Left ventricle myocardium inferior (tissue), 1 donor: ENCODE results near the gene CRYBG1. TPM values are rescaled to one million over a fixed set of nuclear protein-coding genes. Genes with fewer than 3 reads are reported as not detected.

Source experiments
- DNase-seq: peaks from one replicate; pipeline ENCODE4 v3.0.0-alpha.2; 2020
- H3K27ac ChIP-seq: fragments of 200-600 bp; replicated peaks from 2 replicates; pipeline ENCODE4 v1.8.0; 2021
- H3K27me3 ChIP-seq: fragments of 200-600 bp; 2 replicates; pipeline ENCODE4 v1.8.0; 2021; ENCODE audit warnings: low read depth
- H3K36me3 ChIP-seq: fragments of 200-600 bp; 2 replicates; pipeline ENCODE4 v1.8.0; 2021
- H3K4me1 ChIP-seq: fragments of 200-600 bp; 2 replicates; pipeline ENCODE4 v1.8.0; 2021
- H3K4me3 ChIP-seq: fragments of 200-600 bp; 2 replicates; pipeline ENCODE4 v1.8.0; 2021; ENCODE audit warnings: mild to moderate bottlenecking, moderate library complexity
- H3K9me3 ChIP-seq: fragments of 200-600 bp; replicated peaks from 2 replicates; pipeline ENCODE4 v1.8.0; 2021
- intact Hi-C: fragments of 100-400 bp; cut with micrococcal nuclease; formaldehyde crosslinking; loops from one replicate; pipeline ENCODE4 v1.11.0; 2022
- total RNA-seq: library from RNA; stranded (reverse); fragmentation: NEBNext Ultra II Directional; extraction: Animal tissue kit (Norgen Biotek cat#: 25700); gene quantifications from one replicate; pipeline ENCODE4 v1.2.1, GENCODE V29; 2021
- TF ChIP-seq, protein P1 (sequence below): fragments of 200-600 bp; IDR thresholded peaks from 2 replicates; pipeline ENCODE4 v1.8.0; 2021; ENCODE audit warnings: antibody characterized with exemption, mild to moderate bottlenecking, borderline replicate concordance
- donor health status: DM: no; HTN: yes; CAD: no; lungs with severe emphysema.

CRYBG1 gene
- total RNA-seq, 1 donor from 2014 or later: 1.3 TPM

DNA sequence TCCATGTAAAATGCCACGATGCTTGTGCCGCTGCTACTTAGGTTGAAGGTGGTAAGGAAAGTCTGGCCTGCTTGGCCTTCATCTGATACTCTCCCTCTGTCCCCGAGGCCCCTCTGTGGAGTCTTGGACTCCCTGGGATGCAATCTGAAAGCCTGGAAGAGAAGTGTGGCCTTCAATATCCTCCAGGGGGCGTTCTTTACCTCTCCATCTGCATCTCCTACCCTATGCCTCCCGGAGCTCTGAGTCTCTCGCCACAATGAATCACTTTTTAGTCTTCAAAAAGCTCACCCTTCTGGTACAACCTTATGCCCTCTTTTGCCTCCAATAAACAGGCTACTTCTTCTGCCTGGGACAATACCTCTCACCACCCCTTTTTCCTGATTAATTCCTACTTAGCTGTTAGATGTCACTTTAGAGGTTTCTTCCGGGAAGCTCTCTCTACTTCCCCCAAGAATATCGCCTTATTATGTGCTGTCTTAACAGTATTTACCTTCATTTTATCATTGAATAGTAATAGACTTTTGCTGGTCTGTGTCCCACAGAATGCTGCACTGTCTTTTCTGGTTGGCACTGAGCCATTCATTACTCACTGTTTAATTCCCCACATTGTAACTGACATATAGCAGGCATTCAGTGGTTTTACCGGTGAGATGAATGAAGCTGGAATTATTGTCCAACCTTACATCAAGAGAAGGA is 21.0 kb upstream of the CRYBG1 start:
- Histone ChIP-seq H3K4me3 (no peak overlapping the region), H3K9me3 (no peaks in the 10 kb centered on the region), H3K36me3 (no peaks in the 10 kb centered on the region), H3K27ac (no peak overlapping the region), H3K4me1 (no peaks in the 10 kb centered on the region), H3K27me3 (no peaks in the 10 kb centered on the region)
- TF ChIP-seq, protein P1, sequence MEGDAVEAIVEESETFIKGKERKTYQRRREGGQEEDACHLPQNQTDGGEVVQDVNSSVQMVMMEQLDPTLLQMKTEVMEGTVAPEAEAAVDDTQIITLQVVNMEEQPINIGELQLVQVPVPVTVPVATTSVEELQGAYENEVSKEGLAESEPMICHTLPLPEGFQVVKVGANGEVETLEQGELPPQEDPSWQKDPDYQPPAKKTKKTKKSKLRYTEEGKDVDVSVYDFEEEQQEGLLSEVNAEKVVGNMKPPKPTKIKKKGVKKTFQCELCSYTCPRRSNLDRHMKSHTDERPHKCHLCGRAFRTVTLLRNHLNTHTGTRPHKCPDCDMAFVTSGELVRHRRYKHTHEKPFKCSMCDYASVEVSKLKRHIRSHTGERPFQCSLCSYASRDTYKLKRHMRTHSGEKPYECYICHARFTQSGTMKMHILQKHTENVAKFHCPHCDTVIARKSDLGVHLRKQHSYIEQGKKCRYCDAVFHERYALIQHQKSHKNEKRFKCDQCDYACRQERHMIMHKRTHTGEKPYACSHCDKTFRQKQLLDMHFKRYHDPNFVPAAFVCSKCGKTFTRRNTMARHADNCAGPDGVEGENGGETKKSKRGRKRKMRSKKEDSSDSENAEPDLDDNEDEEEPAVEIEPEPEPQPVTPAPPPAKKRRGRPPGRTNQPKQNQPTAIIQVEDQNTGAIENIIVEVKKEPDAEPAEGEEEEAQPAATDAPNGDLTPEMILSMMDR: peak; percentile 78
- no peak for DNase-seq
- intact Hi-C loops: loop anchor here (10.0 kb wide), 1 partner anchor 225 kb away; no protein-coding TSS in a partner anchor

DNA sequence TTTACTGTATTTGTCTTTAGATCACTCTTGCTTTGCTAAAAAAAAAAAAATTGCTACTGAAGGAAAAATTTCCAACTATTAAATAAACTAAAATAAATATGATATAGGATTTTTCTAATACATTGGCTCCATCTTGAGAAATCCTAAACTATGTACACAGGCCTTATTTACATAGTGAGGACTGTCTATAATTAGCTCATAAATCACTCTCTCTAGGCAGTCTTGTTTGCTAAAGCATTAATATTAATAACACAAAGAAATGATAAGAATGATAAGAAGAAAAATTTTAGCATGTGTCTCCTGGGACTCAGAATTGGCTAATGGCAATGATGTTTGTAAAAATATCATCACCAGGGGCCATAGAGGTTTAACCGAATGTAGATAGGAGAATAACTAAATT is 13.3 kb upstream of the CRYBG1 start:
- no peak overlapping the region for H3K27ac ChIP-seq
- no peaks in the 10 kb centered on the region for H3K36me3 ChIP-seq
- no peak for DNase-seq
- intact Hi-C loops: no loop called here
- no peaks in the 10 kb centered on the region for H3K4me1 ChIP-seq
- H3K27me3 ChIP-seq: peaks cover 20% of the 10 kb centered on the region
- TF ChIP-seq, protein P1: no peak
- H3K9me3 ChIP-seq: peaks cover 2% of the 10 kb centered on the region
- no peak overlapping the region for H3K4me3 ChIP-seq

DNA sequence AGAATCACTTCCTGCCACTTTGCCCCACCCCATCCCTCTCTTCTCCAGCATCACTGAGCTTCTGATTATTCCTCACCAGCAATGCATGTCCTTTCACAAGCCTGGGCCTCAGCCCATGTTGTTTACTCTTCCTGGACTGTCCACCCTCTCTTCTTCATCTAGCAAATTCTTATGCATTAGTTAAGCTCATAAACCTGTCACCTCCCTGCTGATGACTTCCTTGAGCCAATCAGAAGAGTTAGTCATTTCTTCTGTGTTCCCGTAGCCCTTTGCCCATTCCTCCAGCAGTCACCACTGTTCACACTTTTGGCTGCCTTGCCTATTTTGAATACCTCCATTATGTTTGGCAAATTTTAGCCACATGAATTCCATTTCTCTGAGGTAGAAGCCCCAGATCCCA is 4.1 kb upstream of the CRYBG1 start:
- Histone ChIP-seq H3K36me3 (no peaks in the 10 kb centered on the region), H3K4me3 (no peak overlapping the region), H3K9me3 (peaks cover 16% of the 10 kb centered on the region), H3K27me3 (peaks cover 80% of the 10 kb centered on the region), H3K27ac (no peak overlapping the region), H3K4me1 (peaks cover 13% of the 10 kb centered on the region)
- intact Hi-C loops: no loop called here
- TF ChIP-seq, protein P1: no peak
- no peak for DNase-seq

DNA sequence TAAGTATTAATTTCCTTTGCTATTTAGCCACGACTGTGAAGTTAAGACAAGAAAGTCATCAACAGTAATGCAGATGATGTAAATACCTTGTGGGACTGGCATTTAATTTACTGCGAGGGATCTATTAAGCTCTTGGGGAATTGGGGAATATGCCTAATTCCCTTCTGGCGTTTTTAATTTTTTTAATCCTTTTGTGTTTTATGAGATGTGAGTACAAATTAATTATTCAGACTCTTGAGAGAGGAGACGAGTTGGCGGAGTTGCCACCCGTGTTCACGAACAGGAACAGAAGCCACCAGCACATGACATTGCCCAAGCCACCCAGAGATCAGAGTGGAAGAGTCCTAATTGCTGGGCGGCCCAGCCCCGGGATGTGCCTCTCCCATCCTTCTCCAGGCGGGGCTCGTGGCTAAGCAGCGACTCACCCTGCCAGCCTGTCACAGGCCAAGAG is 533 bp upstream of the CRYBG1 start:
- Histone ChIP-seq H3K4me3 (peak overlapping the region; percentile 60), H3K27ac (no peak overlapping the region), H3K27me3 (peaks cover 87% of the 10 kb centered on the region), H3K36me3 (no peaks in the 10 kb centered on the region), H3K4me1 (peaks cover 13% of the 10 kb centered on the region), H3K9me3 (no peaks in the 10 kb centered on the region)
- TF ChIP-seq, protein P1: no peak
- DNase-seq: no peak
- intact Hi-C loops: no loop called here

DNA sequence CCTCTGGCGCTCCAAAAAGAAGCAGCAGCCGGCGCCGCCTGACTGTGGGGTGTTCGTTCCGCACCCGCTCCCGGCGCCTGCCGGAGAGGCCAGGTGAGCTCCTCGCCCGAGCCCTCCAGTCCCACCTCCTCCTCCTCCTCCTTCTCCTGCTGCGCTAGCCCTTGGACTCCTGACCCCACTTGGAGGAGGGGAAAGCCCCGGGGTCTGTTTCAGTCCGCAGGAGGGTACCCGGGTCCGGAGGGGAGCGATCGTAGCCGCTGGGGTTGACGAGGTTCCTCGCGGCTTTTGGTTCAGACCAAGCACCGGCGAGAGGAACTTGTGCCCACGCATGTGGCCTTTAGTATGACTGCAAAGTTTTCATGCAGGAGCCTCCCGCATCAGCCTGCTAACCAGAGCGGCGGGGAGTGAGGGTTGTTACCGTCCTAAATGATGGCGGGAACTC is 493 bp downstream of the CRYBG1 start:
- DNase-seq: no peak
- H3K4me3 ChIP-seq: peak overlapping the region; percentile 60
- H3K36me3 ChIP-seq: no peaks in the 10 kb centered on the region
- H3K27ac ChIP-seq: no peak overlapping the region
- peaks cover 77% of the 10 kb centered on the region for H3K27me3 ChIP-seq
- TF ChIP-seq, protein P1: no peak
- peaks cover 13% of the 10 kb centered on the region for H3K4me1 ChIP-seq
- H3K9me3 ChIP-seq: no peaks in the 10 kb centered on the region
- intact Hi-C loops: no loop called here
